ENCODE data around the gene GFI1B. TPM values are rescaled to one million over a fixed set of nuclear protein-coding genes. Genes with fewer than 3 reads are reported as not detected.

GFI1B gene
- total and polyA plus RNA-seq, 2 of the 4 experiments (the other 2 are of a cell fraction): 0.02 TPM; not detected in 1

- Histone ChIP-seq H3K4ac (ENCODE audit: low read depth, low read length) (no peak overlapping the region), H2AK9ac (replicated peaks; ENCODE audit: low read depth, low read length, poor library complexity) (no peak overlapping the region), H4K20me1 (ENCODE audit: insufficient read depth, low read length) (no peaks in the 10 kb centered on the region), H3K27ac (ENCODE audit: insufficient read depth, low read length) (no peak overlapping the region), H3K27me3 (ENCODE audit: control insufficient read depth, insufficient read depth, low read length) (no peaks in the 10 kb centered on the region), H3K9ac (ENCODE audit: low read depth, low read length) (no peak overlapping the region), H3K56ac (ENCODE audit: extremely low read depth, insufficient read depth, low read length) (no peak overlapping the region), H3K79me1 (ENCODE audit: low read depth in 1 of 2, low read length in 2 of 2) (peaks cover under 1 to 18% of the 10 kb centered on the region in 2 experiments; a peak in 2 of 4 replicates), H2BK20ac (ENCODE audit: low read depth, low read length) (no peak overlapping the region; the same call in 1 of the 2 replicates), H2BK120ac (ENCODE audit: low read depth, low read length) (no peak overlapping the region), H2BK5ac (ENCODE audit: low read depth, low read length, poor library complexity, severe bottlenecking) (no peak overlapping the region), H3K4me2 (ENCODE audit: low read depth, low read length) (no peak overlapping the region), H3K36me3 (ENCODE audit: control insufficient read depth, insufficient read depth, low read length) (no peaks in the 10 kb centered on the region), H4K5ac (ENCODE audit: low read depth, low read length) (no peak overlapping the region), H3K14ac (replicated peaks; ENCODE audit: low read depth, low read length) (no peak overlapping the region), H2AK5ac (ENCODE audit: low read depth, low read length) (no peak overlapping the region), H4K8ac (ENCODE audit: low read depth in 2 of 2, low read length in 2 of 2) (no peak overlapping the region), H3K4me3 (ENCODE audit: insufficient read depth, low read depth, low read length) (no peak overlapping the region), H3K9me3 (ENCODE audit: control insufficient read depth, insufficient read depth, low read length) (no peaks in the 10 kb centered on the region), H3K23ac (ENCODE audit: low read depth, low read length) (no peak overlapping the region), H2AFZ (replicated peaks; ENCODE audit: low read length, poor library complexity) (peak overlapping the region; percentile 46), H3K18ac (ENCODE audit: low read depth, low read length) (no peak overlapping the region), H2BK15ac (ENCODE audit: low read depth, low read length) (no peak overlapping the region), H3K4me1 (ENCODE audit: control insufficient read depth, insufficient read depth, low read length) (peaks cover 12% of the 10 kb centered on the region), H3K9me1 (ENCODE audit: insufficient read depth, low read length) (peaks cover 17% of the 10 kb centered on the region), H4K91ac (ENCODE audit: insufficient read depth, low read depth, low read length) (no peak overlapping the region)
- dilution Hi-C loops (cut with HindIII; ENCODE audit: low sequenced_read_pairs, unreplicated experiment) (no loop called here), in situ Hi-C loops (cut with MboI; ENCODE audit: low sequenced_read_pairs) (no loop called here), intact Hi-C loops (cut with micrococcal nuclease) (no loop called here)
- DNase-seq: no peak
- ATAC-seq (ENCODE audit: low read depth): no peak
- WGBS, 2 experiments (ENCODE audit: extremely low coverage in 2 of 2, insufficient read length in 1 of 2): 69% methylated on average over 9 of the region's 18 CpGs; no CpG with 5 or more reads in 1 of the 2 experiments
- no TSS peak for BruUV-seq (replicated peaks)
- CTCF ChIA-PET: interaction anchor here (0.6 kb wide), 1 partner anchor 241 kb away, joined by 3 read pairs; no protein-coding TSS in a partner anchor
- TF ChIP-seq SMC3 (IDR thresholded peaks at IDR 0.05; ENCODE audit: low read depth, low read length): no peak
- POLR2A ChIA-PET (ENCODE audit: unreplicated experiment): no interaction called here
Measured at GRCh38 chr9:132948482-132949050, 29.9 kb upstream of the GFI1B start.

Data from IMR-90 (cell line).